Measurements from ENCODE around the gene SYNGR2. TPM values are rescaled to one million over a fixed set of nuclear protein-coding genes. Genes with fewer than 3 reads are reported as not detected.

The SYNGR2 gene
- total and polyA plus RNA-seq, 8 donors, result 28.6 to 219 (median 56.6) TPM

DNA sequence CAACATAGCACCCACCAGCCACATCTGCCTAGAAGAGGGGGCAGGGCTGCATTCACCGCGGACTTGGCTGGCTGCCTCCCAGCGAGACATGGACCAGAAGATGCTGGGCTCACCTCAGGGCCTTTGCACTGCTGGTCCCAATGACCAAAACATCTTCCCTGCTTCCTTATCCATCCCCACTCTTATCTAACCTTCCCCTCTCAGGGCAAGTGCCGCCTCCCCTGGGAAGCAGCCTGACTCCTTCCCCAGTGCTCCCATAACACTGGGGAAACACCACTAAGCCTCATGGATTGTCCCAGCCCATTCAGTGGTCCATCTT, 45.5 kb upstream of the SYNGR2 start:
- TF ChIP-seq, protein P1, sequence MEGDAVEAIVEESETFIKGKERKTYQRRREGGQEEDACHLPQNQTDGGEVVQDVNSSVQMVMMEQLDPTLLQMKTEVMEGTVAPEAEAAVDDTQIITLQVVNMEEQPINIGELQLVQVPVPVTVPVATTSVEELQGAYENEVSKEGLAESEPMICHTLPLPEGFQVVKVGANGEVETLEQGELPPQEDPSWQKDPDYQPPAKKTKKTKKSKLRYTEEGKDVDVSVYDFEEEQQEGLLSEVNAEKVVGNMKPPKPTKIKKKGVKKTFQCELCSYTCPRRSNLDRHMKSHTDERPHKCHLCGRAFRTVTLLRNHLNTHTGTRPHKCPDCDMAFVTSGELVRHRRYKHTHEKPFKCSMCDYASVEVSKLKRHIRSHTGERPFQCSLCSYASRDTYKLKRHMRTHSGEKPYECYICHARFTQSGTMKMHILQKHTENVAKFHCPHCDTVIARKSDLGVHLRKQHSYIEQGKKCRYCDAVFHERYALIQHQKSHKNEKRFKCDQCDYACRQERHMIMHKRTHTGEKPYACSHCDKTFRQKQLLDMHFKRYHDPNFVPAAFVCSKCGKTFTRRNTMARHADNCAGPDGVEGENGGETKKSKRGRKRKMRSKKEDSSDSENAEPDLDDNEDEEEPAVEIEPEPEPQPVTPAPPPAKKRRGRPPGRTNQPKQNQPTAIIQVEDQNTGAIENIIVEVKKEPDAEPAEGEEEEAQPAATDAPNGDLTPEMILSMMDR (IDR thresholded peaks at IDR 0.05), result no peak
- TF ChIP-seq POLR2AphosphoS5 (IDR thresholded peaks at IDR 0.05) (no peak), POLR2A (IDR thresholded peaks at IDR 0.05) (no peak), EP300 (IDR thresholded peaks at IDR 0.05) (no peak)
- peaks cover 25 to 54% (median 35%) of the 10 kb centered on the region in 4 donors for H3K4me1 ChIP-seq
- H3K4me3 ChIP-seq, result no peak overlapping the region
- DNase-seq, result no peak
- peaks cover 0 to 6% (median 0%) of the 10 kb centered on the region in 3 donors for H3K27me3 ChIP-seq
- no peaks in the 10 kb centered on the region for H3K9me3 ChIP-seq
- intact Hi-C loops (cut with DNase I; ENCODE audit: low total_unique reads), result no loop called here
- WGBS, 5 donors, result 92 to 96% (median 95%) methylated on average over 4 of the region's 4 CpGs
- H3K36me3 ChIP-seq, result peaks cover 4 to 79% (median 47%) of the 10 kb centered on the region in 4 donors
- H3K27ac ChIP-seq, result no peak overlapping the region

DNA sequence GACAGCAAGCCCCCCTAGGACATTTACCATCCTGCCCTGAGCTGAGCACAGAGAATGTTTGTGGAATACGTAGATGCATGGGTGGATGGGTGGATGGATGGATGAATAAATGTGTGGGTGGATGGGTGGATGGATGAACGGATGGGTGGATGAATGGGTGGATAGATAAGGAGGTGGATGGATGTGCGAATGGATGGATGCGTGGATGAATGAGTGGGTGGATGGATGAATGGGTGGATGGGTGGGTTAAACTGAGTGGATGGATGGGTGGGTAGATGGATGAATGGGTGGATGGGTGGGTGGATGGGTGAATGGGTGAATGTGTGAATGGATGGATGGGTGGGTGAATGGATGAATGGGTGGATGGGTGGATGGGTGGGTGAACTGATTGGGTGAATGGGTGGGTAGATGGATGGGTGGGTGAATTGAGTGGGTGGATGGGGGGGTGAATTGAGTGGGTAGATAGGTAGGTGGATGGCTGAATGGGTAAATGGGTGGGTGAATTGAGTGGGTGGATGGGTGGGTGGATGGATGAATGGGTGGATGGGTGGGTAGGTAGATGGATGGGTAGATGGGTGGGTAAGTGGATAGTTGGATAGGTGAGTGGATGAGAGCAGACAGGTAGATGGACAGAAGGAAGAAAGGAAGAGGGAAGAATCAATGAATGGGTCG, 45.0 kb upstream of the SYNGR2 start:
- intact Hi-C loops (cut with DNase I; ENCODE audit: low total_unique reads), result no loop called here
- no peak for TF ChIP-seq EP300 (IDR thresholded peaks at IDR 0.05)
- TF ChIP-seq POLR2AphosphoS5 (IDR thresholded peaks at IDR 0.05), result no peak
- TF ChIP-seq, protein P1 (IDR thresholded peaks at IDR 0.05), result no peak
- no peak for TF ChIP-seq POLR2A (IDR thresholded peaks at IDR 0.05)
- H3K9me3 ChIP-seq, result no peaks in the 10 kb centered on the region
- H3K4me3 ChIP-seq, result no peak overlapping the region
- peaks cover 0 to 11% (median 0%) of the 10 kb centered on the region in 3 donors for H3K27me3 ChIP-seq
- 94 to 99% (median 98%) methylated on average over 5 of the region's 5 CpGs for WGBS, 5 donors
- no peak for DNase-seq
- H3K4me1 ChIP-seq, result peaks cover 29 to 57% (median 39%) of the 10 kb centered on the region in 4 donors
- H3K27ac ChIP-seq, result no peak overlapping the region
- peaks cover 4 to 74% (median 47%) of the 10 kb centered on the region in 4 donors for H3K36me3 ChIP-seq

DNA sequence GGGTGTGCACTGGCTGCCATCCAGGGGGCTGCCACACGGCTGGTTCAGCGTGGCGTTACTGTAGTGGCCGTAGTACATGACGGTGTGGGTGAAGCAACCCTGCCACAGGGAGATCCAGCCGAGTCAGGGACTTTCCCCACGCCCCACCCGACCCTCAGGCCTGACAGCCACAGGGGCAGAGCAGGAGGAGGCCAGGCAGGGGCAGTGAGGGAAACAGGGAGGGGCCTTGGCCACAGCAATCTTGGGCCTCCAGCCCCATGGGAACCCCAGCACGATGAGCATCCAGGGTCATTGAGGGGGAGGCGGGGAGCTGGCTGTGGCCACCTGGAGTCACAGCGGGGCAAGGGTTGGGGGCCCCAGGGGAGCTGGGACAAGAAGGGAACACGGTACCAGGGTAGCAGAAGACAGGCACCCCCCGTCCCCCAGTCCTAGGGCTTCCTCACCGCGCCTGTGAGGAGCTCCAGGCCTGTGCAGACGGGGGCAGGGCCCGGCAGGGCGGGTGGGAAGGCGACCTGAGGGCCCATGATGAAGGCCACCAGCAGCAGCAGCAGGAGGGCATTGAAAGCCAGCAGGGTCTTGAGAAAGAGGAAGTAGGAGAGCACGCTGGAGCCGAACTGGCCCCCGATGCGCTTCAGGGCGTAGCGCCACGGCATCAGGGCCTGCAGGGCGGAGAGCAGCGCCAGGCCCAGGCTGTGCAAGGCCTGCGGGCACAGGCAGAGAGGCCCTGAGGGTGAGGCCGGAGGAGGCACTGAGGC, 44.1 kb upstream of the SYNGR2 start:
- no peaks in the 10 kb centered on the region for H3K9me3 ChIP-seq
- peaks cover 0 to 19% (median 0%) of the 10 kb centered on the region in 3 donors for H3K27me3 ChIP-seq
- peak overlapping the region in 1 of 4 donors; percentile 88 for H3K4me3 ChIP-seq
- TF ChIP-seq POLR2AphosphoS5 (IDR thresholded peaks at IDR 0.05) (no peak), EP300 (IDR thresholded peaks at IDR 0.05) (no peak), POLR2A (IDR thresholded peaks at IDR 0.05) (no peak)
- TF ChIP-seq, protein P1 (IDR thresholded peaks at IDR 0.05), result no peak
- no peak for DNase-seq
- H3K4me1 ChIP-seq, result peaks cover 37 to 66% (median 47%) of the 10 kb centered on the region in 4 donors
- intact Hi-C loops (cut with DNase I; ENCODE audit: low total_unique reads), result no loop called here
- WGBS, 5 donors, result 80 to 88% (median 83%) methylated on average over 25 to 30 of the region's 30 CpGs
- H3K36me3 ChIP-seq, result peaks cover 4 to 66% (median 43%) of the 10 kb centered on the region in 4 donors
- H3K27ac ChIP-seq, result peak overlapping the region in 3 of 5 donors; percentile 46 to 91 (median 83)

DNA sequence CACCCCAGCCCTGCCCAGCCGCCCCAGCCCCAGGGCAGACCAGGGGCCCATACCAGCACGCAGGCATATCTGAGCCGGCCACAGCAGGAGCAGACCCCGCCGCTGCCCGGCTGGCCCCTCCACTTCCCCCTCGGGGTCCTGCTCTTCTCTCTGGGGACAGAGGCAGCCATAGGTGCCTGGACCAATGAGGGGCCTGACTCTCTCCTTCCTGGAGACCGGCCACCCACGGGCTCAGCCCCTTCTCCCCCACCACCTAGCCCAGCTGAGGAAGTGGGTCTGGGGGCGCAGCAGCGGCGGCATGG, 43.6 kb upstream of the SYNGR2 start:
- peaks cover 0 to 23% (median 0%) of the 10 kb centered on the region in 3 donors for H3K27me3 ChIP-seq
- peaks cover 4 to 62% (median 42%) of the 10 kb centered on the region in 4 donors for H3K36me3 ChIP-seq
- no peaks in the 10 kb centered on the region for H3K9me3 ChIP-seq
- intact Hi-C loops (cut with DNase I; ENCODE audit: low total_unique reads), result no loop called here
- H3K4me3 ChIP-seq, result peak overlapping the region in 1 of 4 donors; percentile 88
- H3K27ac ChIP-seq, result peak overlapping the region in 3 of 5 donors; percentile 46 to 91 (median 83)
- H3K4me1 ChIP-seq, result peaks cover 43 to 71% (median 52%) of the 10 kb centered on the region in 4 donors
- TF ChIP-seq EP300 (IDR thresholded peaks at IDR 0.05) (no peak), POLR2A (IDR thresholded peaks at IDR 0.05) (no peak), POLR2AphosphoS5 (IDR thresholded peaks at IDR 0.05) (no peak)
- TF ChIP-seq, protein P1 (IDR thresholded peaks at IDR 0.05), result no peak
- DNase-seq, result no peak
- 72 to 84% (median 75%) methylated on average over 2 to 12 of the region's 12 CpGs for WGBS, 5 donors

Measured in stomach (tissue), 9 donors.